Lower leg skin (tissue), 3 donors: Measurements from ENCODE around the gene TFF1.

Source experiments
- CTCF ChIP-seq, 3 donors: fragments of 450-650 bp; IDR thresholded peaks; one replicate each; pipeline ENCODE4 v1.5.1; 2016; ENCODE audit warnings: antibody characterized with exemption in 3 of 3, mild to moderate bottlenecking in 3 of 3, moderate library complexity in 2 of 3
- POLR2A ChIP-seq, 2 donors: fragments of 450-650 bp; IDR thresholded peaks; one replicate each; pipeline ENCODE4 v1.6.1; 2016 to 2017; ENCODE audit warnings: antibody characterized with exemption in 2 of 2, mild to moderate bottlenecking in 1 of 2, moderate library complexity in 1 of 2

GRCh38 chr21:42314616-42315295 is 51.6 kb downstream of the TFF1 start:
- TF ChIP-seq POLR2A (IDR thresholded peaks at IDR 0.05) (no peak), CTCF (IDR thresholded peaks at IDR 0.05) (no peak)
